ENCODE measurements around the gene CDH13.

DNA sequence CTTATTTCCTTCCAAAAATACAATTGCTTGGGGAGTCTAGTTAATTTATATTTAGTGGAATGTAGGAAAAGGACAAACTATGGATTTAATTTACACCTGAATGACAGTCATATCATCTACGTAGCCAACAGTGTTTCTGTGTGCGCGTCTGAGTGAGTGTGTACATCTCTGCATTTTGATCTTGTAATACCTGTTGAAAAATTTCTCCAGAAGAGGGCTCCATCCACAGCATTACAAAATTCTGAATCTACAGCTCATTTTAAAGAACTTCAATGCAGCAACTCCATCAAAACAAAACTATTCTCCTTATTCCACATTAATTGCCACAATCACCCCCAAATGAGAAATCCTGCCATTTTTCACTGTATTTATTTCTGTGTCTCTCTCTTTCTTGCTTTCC is 3.9 kb downstream of the CDH13 start:
- no peak for TF ChIP-seq POLR2A (IDR thresholded peaks at IDR 0.05)
- TF ChIP-seq, protein P1, sequence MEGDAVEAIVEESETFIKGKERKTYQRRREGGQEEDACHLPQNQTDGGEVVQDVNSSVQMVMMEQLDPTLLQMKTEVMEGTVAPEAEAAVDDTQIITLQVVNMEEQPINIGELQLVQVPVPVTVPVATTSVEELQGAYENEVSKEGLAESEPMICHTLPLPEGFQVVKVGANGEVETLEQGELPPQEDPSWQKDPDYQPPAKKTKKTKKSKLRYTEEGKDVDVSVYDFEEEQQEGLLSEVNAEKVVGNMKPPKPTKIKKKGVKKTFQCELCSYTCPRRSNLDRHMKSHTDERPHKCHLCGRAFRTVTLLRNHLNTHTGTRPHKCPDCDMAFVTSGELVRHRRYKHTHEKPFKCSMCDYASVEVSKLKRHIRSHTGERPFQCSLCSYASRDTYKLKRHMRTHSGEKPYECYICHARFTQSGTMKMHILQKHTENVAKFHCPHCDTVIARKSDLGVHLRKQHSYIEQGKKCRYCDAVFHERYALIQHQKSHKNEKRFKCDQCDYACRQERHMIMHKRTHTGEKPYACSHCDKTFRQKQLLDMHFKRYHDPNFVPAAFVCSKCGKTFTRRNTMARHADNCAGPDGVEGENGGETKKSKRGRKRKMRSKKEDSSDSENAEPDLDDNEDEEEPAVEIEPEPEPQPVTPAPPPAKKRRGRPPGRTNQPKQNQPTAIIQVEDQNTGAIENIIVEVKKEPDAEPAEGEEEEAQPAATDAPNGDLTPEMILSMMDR (IDR thresholded peaks at IDR 0.05): no peak

All from thyroid gland (tissue), 4 donors.